Lower leg skin (tissue), 4 donors: Measurements from ENCODE around the gene PIK3AP1. TPM values are rescaled to one million over a fixed set of nuclear protein-coding genes. Genes with fewer than 3 reads are reported as not detected.

ENCODE experiments used
- DNase-seq, 2 donors: peaks; one replicate each; pipeline ENCODE4 v3.0.0-alpha.2; 2019; ENCODE audit warnings: low spot score in 2 of 2
- H3K4me3 ChIP-seq: fragments of 200-600 bp; sonication (generic); 2 replicates; pipeline ENCODE4 v1.5.1; 2017; ENCODE audit warnings: mild to moderate bottlenecking, low read depth; ENCODE audit not compliant: poor library complexity, severe bottlenecking
- POLR2A ChIP-seq, 2 donors: fragments of 450-650 bp; IDR thresholded peaks; one replicate each; pipeline ENCODE4 v1.6.1; 2016 to 2017; ENCODE audit warnings: antibody characterized with exemption in 2 of 2, mild to moderate bottlenecking in 1 of 2, moderate library complexity in 1 of 2
- WGBS, 2 donors: methylation state at CpG; one replicate each; pipeline ENCODE4 v1.1.5; 2018; 5-methylcytosine and 5-hydroxymethylcytosine counted together
- intact Hi-C: fragments of 100-400 bp; cut with DNase I; formaldehyde crosslinking; loops from one replicate; pipeline ENCODE4 v1.15.0; 2023; ENCODE audit warnings: low total_unique reads
- total RNA-seq, 4 donors: library from RNA; depleted of rRNA; stranded (reverse); fragments of >200 nt; gene quantifications; one replicate each; pipeline ENCODE4 v1.1.0, GENCODE V29; 2016
- TF ChIP-seq, protein P1 (sequence below), 3 donors: fragments of 450-650 bp; IDR thresholded peaks; one replicate each; pipeline ENCODE4 v1.5.1; 2016; ENCODE audit warnings: antibody characterized with exemption in 3 of 3, mild to moderate bottlenecking in 3 of 3, moderate library complexity in 2 of 3

Gene PIK3AP1
- total RNA-seq, 4 donors from 2014 or later: 2.2 to 5.4 (median 3.5) TPM

DNA sequence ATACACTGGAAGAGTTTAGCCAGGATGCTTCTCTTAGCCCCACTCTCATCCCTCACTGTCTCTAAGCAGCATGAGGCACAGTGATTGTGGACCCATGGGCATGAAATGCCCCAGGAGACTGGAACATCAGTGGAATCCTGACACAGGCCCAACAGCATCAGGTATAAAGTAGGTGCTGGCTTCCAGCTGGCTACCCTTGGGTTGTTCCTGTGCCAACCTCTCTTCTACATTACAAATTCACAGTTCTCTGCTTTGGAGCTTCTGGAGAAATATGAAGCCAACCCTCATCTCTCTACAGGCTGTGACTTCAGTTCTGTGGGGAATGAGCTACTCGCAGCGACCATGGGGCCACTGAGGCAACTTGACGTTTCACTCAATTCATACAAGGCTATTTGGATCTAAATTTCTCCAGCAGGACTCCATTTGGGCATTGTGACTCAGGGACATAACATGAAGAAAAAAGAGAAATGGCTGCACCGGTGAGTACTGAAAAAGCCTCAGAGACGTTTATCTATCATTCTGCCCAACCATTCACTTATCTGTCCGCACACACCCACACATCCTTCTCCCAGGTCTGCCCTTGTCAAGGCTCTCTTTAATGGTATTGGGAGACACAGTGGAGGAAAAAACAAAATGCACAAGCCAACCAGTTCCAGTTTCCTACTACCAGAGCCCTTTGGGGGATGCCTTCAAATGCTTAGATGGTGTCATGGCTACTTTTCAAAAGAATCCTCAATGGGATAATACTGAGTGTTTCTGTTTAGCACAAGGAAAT, 98.1 kb downstream of the PIK3AP1 start:
- TF ChIP-seq, protein P1, sequence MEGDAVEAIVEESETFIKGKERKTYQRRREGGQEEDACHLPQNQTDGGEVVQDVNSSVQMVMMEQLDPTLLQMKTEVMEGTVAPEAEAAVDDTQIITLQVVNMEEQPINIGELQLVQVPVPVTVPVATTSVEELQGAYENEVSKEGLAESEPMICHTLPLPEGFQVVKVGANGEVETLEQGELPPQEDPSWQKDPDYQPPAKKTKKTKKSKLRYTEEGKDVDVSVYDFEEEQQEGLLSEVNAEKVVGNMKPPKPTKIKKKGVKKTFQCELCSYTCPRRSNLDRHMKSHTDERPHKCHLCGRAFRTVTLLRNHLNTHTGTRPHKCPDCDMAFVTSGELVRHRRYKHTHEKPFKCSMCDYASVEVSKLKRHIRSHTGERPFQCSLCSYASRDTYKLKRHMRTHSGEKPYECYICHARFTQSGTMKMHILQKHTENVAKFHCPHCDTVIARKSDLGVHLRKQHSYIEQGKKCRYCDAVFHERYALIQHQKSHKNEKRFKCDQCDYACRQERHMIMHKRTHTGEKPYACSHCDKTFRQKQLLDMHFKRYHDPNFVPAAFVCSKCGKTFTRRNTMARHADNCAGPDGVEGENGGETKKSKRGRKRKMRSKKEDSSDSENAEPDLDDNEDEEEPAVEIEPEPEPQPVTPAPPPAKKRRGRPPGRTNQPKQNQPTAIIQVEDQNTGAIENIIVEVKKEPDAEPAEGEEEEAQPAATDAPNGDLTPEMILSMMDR (IDR thresholded peaks at IDR 0.05): no peak
- no peak for TF ChIP-seq POLR2A (IDR thresholded peaks at IDR 0.05)
- WGBS, 2 donors: 88 to 95% methylated on average over 6 of the region's 6 CpGs
- H3K4me3 ChIP-seq: no peak overlapping the region
- intact Hi-C loops: no loop called here
- no peak for DNase-seq

DNA sequence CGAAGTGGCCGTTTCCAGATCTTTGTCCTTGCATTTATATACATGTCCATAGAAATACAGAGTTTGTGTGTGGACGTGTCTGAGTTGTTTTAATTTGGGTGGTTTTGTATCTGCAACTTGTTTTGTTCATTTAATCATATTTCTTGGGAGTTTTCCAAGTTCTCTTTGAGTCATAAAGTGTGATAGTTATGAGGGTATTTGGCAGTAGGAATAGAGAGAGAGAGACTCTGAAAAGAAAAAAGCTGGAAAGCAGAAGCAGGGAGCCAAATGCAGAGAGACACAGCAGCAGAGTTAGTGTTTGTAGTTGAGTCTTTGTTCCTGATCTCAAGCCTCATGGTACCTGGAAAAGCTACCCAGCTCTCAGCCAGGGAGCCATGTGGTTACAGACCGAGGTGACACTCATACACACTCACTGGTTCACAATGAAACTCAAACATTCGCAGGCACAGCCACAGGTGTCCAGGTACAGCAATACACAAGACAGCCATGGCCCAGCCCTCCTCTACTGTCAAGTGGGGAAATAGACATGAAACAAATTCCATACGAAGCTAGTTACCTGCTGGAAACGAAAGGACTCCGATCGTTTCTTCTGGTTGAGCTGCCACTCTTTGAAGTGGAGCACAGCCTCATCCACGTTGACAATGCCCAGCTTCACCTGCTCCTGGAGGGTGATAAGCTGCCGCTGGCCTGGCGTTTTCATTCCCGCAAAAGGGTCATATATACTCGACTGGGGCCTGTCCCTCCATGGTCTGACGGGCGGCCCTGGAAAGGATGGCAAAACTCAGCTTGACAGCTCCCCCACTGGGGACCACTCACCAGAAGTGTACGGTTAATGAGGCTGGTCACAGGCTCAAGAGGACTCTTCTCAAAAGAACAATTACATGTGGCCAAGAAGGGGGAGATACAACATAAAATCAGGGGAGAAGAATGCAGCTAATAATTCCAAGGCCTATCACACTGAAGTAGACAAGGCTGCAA, 100.2 kb downstream of the PIK3AP1 start:
- H3K4me3 ChIP-seq: no peak overlapping the region
- TF ChIP-seq, protein P1 (IDR thresholded peaks at IDR 0.05): no peak
- TF ChIP-seq POLR2A (IDR thresholded peaks at IDR 0.05): no peak
- WGBS, 2 donors: 68 to 69% methylated on average over 17 of the region's 17 CpGs
- intact Hi-C loops: no loop called here
- no peak for DNase-seq

DNA sequence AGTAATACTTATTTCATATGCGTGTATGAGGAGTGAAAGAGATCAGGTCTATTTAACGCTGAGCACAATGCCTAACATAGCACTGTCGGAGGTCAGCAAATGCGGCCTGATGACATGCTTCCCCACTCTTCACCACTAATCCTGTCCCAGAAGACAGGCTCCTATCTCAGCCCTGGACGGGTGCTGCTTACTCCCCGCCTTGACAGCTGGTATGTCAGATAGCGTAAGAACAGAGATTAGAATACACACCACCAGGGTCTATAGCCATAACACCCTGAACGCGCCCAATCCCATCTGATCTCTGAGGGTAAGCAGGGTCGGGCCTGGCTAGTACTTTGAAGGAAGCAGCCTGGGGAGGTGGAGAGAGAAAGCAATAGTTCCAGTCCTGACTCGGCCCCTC, 101.2 kb downstream of the PIK3AP1 start:
- 88 to 92% methylated on average over 11 of the region's 11 CpGs for WGBS, 2 donors
- H3K4me3 ChIP-seq: no peak overlapping the region
- intact Hi-C loops: no loop called here
- no peak for DNase-seq
- TF ChIP-seq POLR2A (IDR thresholded peaks at IDR 0.05): no peak
- TF ChIP-seq, protein P1 (IDR thresholded peaks at IDR 0.05): no peak

DNA sequence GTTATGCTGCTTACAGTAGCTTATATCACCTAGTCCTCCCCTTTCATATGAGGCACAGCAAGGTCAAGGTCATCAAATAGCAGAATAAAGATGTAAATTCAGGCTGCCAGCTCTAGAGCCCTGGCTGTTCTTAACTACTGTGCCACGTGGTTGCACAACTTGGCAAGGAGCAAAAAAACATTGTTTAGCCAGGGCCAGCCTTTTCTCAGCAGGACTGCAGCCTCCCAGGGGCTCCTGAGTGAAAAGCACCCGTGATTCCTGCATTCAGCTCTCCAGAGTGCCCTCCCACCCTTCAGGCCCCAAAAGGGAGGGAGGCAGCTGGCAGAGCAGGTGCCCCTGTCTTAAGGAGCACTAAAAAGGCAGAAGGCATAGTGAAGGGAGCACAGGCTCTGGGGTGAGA, 101.7 kb downstream of the PIK3AP1 start:
- 16 to 26% methylated on average over 2 of the region's 2 CpGs for WGBS, 2 donors
- intact Hi-C loops: no loop called here
- no peak overlapping the region for H3K4me3 ChIP-seq
- no peak for TF ChIP-seq POLR2A (IDR thresholded peaks at IDR 0.05)
- TF ChIP-seq, protein P1 (IDR thresholded peaks at IDR 0.05): no peak
- no peak for DNase-seq

- intact Hi-C loops: no loop called here
- H3K4me3 ChIP-seq: no peak overlapping the region
- 94 to 97% methylated on average over 4 of the region's 4 CpGs for WGBS, 2 donors
- TF ChIP-seq, protein P1 (IDR thresholded peaks at IDR 0.05): no peak
- TF ChIP-seq POLR2A (IDR thresholded peaks at IDR 0.05): no peak
- DNase-seq: no peak
Observed at GRCh38 chr10:96616961-96617360, 103.4 kb downstream of the PIK3AP1 start.
